GM12878 (cell line): ENCODE measurements around the gene GRK2. TPM values are rescaled to one million over a fixed set of nuclear protein-coding genes. Genes with fewer than 3 reads are reported as not detected.
A peak's percentile ranks its signal among the peaks of the same experiment; 100 is the strongest.

ENCODE experiments used
- ATAC-seq: fragments of 200-7000 bp; cut with Tn5 transposase; 3 replicates; pipeline ENCODE4 v1.9.1; 2020; ENCODE audit warnings: mild to moderate bottlenecking, moderate library complexity
- BruUV-seq: library from RNA; stranded (reverse); fragments of 400-500 nt; replicated peaks from 2 replicates; lab custom pipeline; 2021; lab: Mats Ljungman, UMichigan
- CTCF ChIA-PET: fragments of 300-600 bp; sonication (Branson Sonifier 250); formaldehyde crosslinking; extraction: SDS; loops from one replicate; lab custom pipeline; 2021; ENCODE audit warnings: inconsistent platforms; lab: Yijun Ruan, JAX
- POLR2A ChIA-PET: fragments of 350-600 bp; formaldehyde crosslinking; extraction: SDS; loops from one replicate; lab custom pipeline; 2021; ENCODE audit warnings: inconsistent platforms; lab: Charles Lee
- RAD21 ChIA-PET: fragments of 300-600 bp; sonication (Branson Sonifier 250); formaldehyde crosslinking; loops from one replicate; lab custom pipeline; 2023; ENCODE audit warnings: antibody characterized with exemption; ENCODE audit not compliant: unreplicated experiment; lab: Charles Lee
- SMC1A ChIA-PET: fragments of 300-600 bp; sonication (Branson Sonifier 250); formaldehyde crosslinking; loops from one replicate; lab custom pipeline; 2023; ENCODE audit not compliant: unreplicated experiment, uncharacterized antibody; lab: Charles Lee
- DNase-seq: peaks from one replicate; pipeline ENCODE4 v3.0.0-alpha.2; 2011; ENCODE audit warnings: low read depth, low spot score
- FAIRE-seq: peaks from 3 replicates; lab custom pipeline; 2011; peaks lifted over from hg19 to GRCh38; lab: Jason Lieb, UNC
- H2AFZ ChIP-seq: 2 replicates; pipeline ENCODE4 v1.6.0; 2011; ENCODE audit warnings: low read depth, low read length, control low read depth; ENCODE audit not compliant: control insufficient read depth
- H3K27ac ChIP-seq: 2 replicates; pipeline ENCODE4 v1.5.1; 2011; ENCODE audit warnings: control low read depth; ENCODE audit not compliant: control insufficient read depth, insufficient read depth
- H3K27me3 ChIP-seq, 2 experiments: replicated peaks in 1 of 2; 2 replicates each; pipeline versions ENCODE4 v1.6.0 to v1.6.1; 2011; ENCODE audit warnings: low read length in 1 of 2; ENCODE audit not compliant: control insufficient read depth in 2 of 2, insufficient read depth in 2 of 2
- H3K36me3 ChIP-seq, 2 experiments: 2 replicates each; pipeline ENCODE4 v1.5.1; 2011; ENCODE audit warnings: low read length in 1 of 2; ENCODE audit not compliant: control insufficient read depth in 2 of 2, insufficient read depth in 2 of 2
- H3K4me1 ChIP-seq: 2 replicates; pipeline ENCODE4 v1.6.1; 2011; ENCODE audit warnings: mild to moderate bottlenecking, low read length, moderate library complexity, mixed read lengths; ENCODE audit not compliant: control insufficient read depth, insufficient read depth
- H3K4me2 ChIP-seq: 2 replicates; pipeline ENCODE4 v1.6.0; 2011; ENCODE audit warnings: control low read depth; ENCODE audit not compliant: control insufficient read depth, insufficient read depth
- H3K4me3 ChIP-seq: fragments of 200-600 bp; sonication (generic); 2 replicates; pipeline ENCODE4 v1.5.1; 2016
- H3K79me2 ChIP-seq: 2 replicates; pipeline ENCODE4 v1.6.0; 2011; ENCODE audit warnings: low read length; ENCODE audit not compliant: control insufficient read depth, insufficient read depth
- H3K9ac ChIP-seq: 2 replicates; pipeline ENCODE4 v1.8.0; 2011; ENCODE audit warnings: low read length, control low read depth, mixed read lengths; ENCODE audit not compliant: control insufficient read depth, insufficient read depth
- H3K9me3 ChIP-seq: replicated peaks from 3 replicates; pipeline ENCODE4 v1.5.1; 2011; ENCODE audit warnings: mild to moderate bottlenecking, low read length; ENCODE audit not compliant: control insufficient read depth, insufficient read depth
- H4K20me1 ChIP-seq: 2 replicates; pipeline ENCODE4 v1.6.0; 2011; ENCODE audit not compliant: control insufficient read depth, insufficient read depth
- ATF7 ChIP-seq: fragments of 450-650 bp; IDR thresholded peaks from 2 replicates; pipeline ENCODE4 v1.6.1; 2016; ENCODE audit warnings: low read depth, mild to moderate bottlenecking
- BHLHE40 ChIP-seq, 2 experiments: fragments of 450-650 bp in 1 of 2; IDR thresholded peaks; 2 replicates each; pipeline ENCODE4 v1.6.1; 2011 to 2017; ENCODE audit warnings: low read depth in 2 of 2, borderline replicate concordance in 1 of 2, improper control_type of control experiment in 1 of 2, low read length in 1 of 2, mild to moderate bottlenecking in 1 of 2
- CEBPB ChIP-seq, 2 experiments: fragments of 150-350 bp in 1 of 2; IDR thresholded peaks; 2 replicates each; pipeline ENCODE4 v1.6.1; 2012 to 2014; ENCODE audit warnings: low read depth in 2 of 2, low read length in 2 of 2, borderline replicate concordance in 1 of 2, inconsistent platforms in 1 of 2
- CHD1 ChIP-seq: IDR thresholded peaks from 2 replicates; pipeline ENCODE4 v1.6.1; 2012; ENCODE audit warnings: low read depth, low read length, improper control_type of control experiment
- IRF4 ChIP-seq: IDR thresholded peaks from 2 replicates; pipeline ENCODE4 v1.6.1; 2011; ENCODE audit warnings: low read depth, low read length
- IRF5 ChIP-seq: fragments of 450-650 bp; IDR thresholded peaks from 2 replicates; pipeline ENCODE4 v1.6.1; 2017; ENCODE audit warnings: borderline replicate concordance
- JUNB ChIP-seq: IDR thresholded peaks from 2 replicates; pipeline ENCODE4 v1.6.1; 2016; ENCODE audit warnings: antibody characterized with exemption, mild to moderate bottlenecking
- NFXL1 ChIP-seq: fragments of 450-650 bp; IDR thresholded peaks from 2 replicates; pipeline ENCODE4 v1.6.1; 2017; ENCODE audit warnings: antibody characterized with exemption, mild to moderate bottlenecking, borderline replicate concordance
- NFYA ChIP-seq: IDR thresholded peaks from 2 replicates; pipeline ENCODE4 v1.6.1; 2011; ENCODE audit warnings: low read depth, mild to moderate bottlenecking, low read length, improper control_type of control experiment, borderline replicate concordance
- NFYB ChIP-seq: IDR thresholded peaks from 2 replicates; pipeline ENCODE4 v1.6.1; 2011; ENCODE audit warnings: low read depth, mild to moderate bottlenecking, low read length, improper control_type of control experiment, moderate library complexity; ENCODE audit not compliant: insufficient read depth
- POLR2AphosphoS5 ChIP-seq: IDR thresholded peaks from 2 replicates; pipeline ENCODE4 v1.6.1; 2011; ENCODE audit warnings: mild to moderate bottlenecking, low read length, inconsistent platforms
- RAD21 ChIP-seq: IDR thresholded peaks from 2 replicates; pipeline ENCODE4 v1.6.1; 2011; ENCODE audit warnings: mild to moderate bottlenecking, low read depth, low read length, moderate library complexity; ENCODE audit not compliant: insufficient read depth
- RELA ChIP-seq: fragments of 450-650 bp; IDR thresholded peaks from 2 replicates; pipeline ENCODE4 v1.8.0; 2014; ENCODE audit warnings: borderline replicate concordance; ENCODE audit not compliant: partially characterized antibody
- WGBS: methylation state at CpG from one replicate; pipeline ENCODE4 v1.1.6; 2016; ENCODE audit warnings: low lambda C conversion rate; ENCODE audit not compliant: insufficient replicate concordance, insufficient coverage; ENCODE audit errors: missing lambda C conversion rate; 5-methylcytosine and 5-hydroxymethylcytosine counted together
- in situ Hi-C: fragments of 300-500 bp; cut with MboI; formaldehyde crosslinking; loops from 9 replicates; pipeline ENCODE4 v1.14.3; 2018; ENCODE audit warnings: mixed read lengths
- intact Hi-C: fragments of 100-400 bp; cut with micrococcal nuclease; formaldehyde crosslinking; loops from one replicate; pipeline ENCODE4 v1.14.2; 2022; ENCODE audit not compliant: unreplicated experiment
- polyA plus RNA-seq, 11 experiments: library from polyadenylated mRNA; depleted of rRNA in 4 of 11; unstranded in 6 of 11; stranded (reverse) in 5 of 11; fragments of >200 nt; fragmentation: Nextera tagmentation in 4 of 11; fragmentation: Illumina TruSeq in 1 of 11; extraction: Ambion mirVana in 4 of 11; extraction: Trizol in 1 of 11; gene quantifications; 1 replicate in 1 of 11; 2 replicates in 10 of 11; pipeline versions ENCODE4 v1.2.1 to v1.2.3, GENCODE V29; 2011 to 2016; ENCODE audit warnings: inconsistent platforms in 2 of 11, missing spikeins in 2 of 11, low read depth in 1 of 11
- total RNA-seq, 4 experiments: library from RNA; depleted of rRNA in 3 of 4; stranded (reverse); fragments of >200 nt in 3 of 4; fragmentation: Illumina TruSeq in 1 of 4; extraction: Trizol in 1 of 4; gene quantifications; 2 replicates each; pipeline versions ENCODE4 v1.2.1 to v1.2.3, GENCODE V29; 2013 to 2021
- TF ChIP-seq, protein P1 (sequence below): fragments of 450-650 bp; IDR thresholded peaks from 2 replicates; pipeline ENCODE4 v1.6.1; 2018; ENCODE audit warnings: mild to moderate bottlenecking, low read depth, moderate library complexity; ENCODE audit not compliant: partially characterized antibody
- TF ChIP-seq, protein P2 (sequence below): fragments of 450-650 bp; IDR thresholded peaks from 2 replicates; pipeline ENCODE4 v1.6.1; 2016; ENCODE audit warnings: mild to moderate bottlenecking
- TF ChIP-seq, protein P3 (sequence below): IDR thresholded peaks from 2 replicates; pipeline ENCODE4 v1.6.1; 2011; ENCODE audit warnings: low read depth, mild to moderate bottlenecking, low read length, moderate library complexity, borderline replicate concordance; ENCODE audit errors: extremely low read depth

Gene GRK2
- total and polyA plus RNA-seq, 10 of the 15 experiments (the other 5 are each of a cell fraction or from before 2014, with no cell fraction given): 1.0 to 160 (median 66.1) TPM

- ChIA-PET POLR2A (interaction anchor here (0.5 to 2.6 kb wide), 11 partner anchors 25 to 204 kb away, joined by 3 to 25 read pairs (median 4); partner anchors contain the start of genes ANKRD13D, GRK2 and POLD4), CTCF (interaction anchor here (0.6 to 12.1 kb wide), 42 partner anchors 9 to 465 kb away, joined by 3 to 151 read pairs (median 4); partner anchors contain the start of genes ANKRD13D, GRK2, POLD4 and PPP1CA), RAD21 (interaction anchor here (0.6 to 7.8 kb wide), 30 partner anchors 9 to 956 kb away, joined by 3 to 75 read pairs (median 5); partner anchors contain the start of genes ANKRD13D, GRK2, KDM2A and POLD4), SMC1A (interaction anchor here (0.7 to 7.6 kb wide), 28 partner anchors 9 to 266 kb away, joined by 3 to 82 read pairs (median 5); partner anchors contain the start of genes CLCF1, GRK2 and POLD4)
- Histone ChIP-seq H3K27ac (peak overlapping the region; percentile 85), H2AFZ (peak overlapping the region; percentile 92), H3K4me1 (peaks cover 3% of the 10 kb centered on the region), H3K79me2 (no peaks in the 10 kb centered on the region), H3K4me3 (peak overlapping the region; percentile 80), H3K9ac (peak overlapping the region; percentile 83), H3K36me3 (no peaks in the 10 kb centered on the region), H3K9me3 (no peaks in the 10 kb centered on the region), H3K27me3 (no peaks in the 10 kb centered on the region), H3K4me2 (peak overlapping the region; percentile 95), H4K20me1 (no peaks in the 10 kb centered on the region)
- TSS peak; percentile 84 for BruUV-seq
- peak; percentile 94 for FAIRE-seq
- peak; percentile 92 for DNase-seq
- ATAC-seq: peak; percentile 88
- intact Hi-C loops (loop anchor here (1.0 to 2.0 kb wide), 5 partner anchors 29 to 236 kb away; no protein-coding TSS in a partner anchor), in situ Hi-C loops (loop anchor here (5.0 kb wide), 1 partner anchor 55 kb away; no protein-coding TSS in a partner anchor)
- under 1% methylated on average over 55 of the region's 55 CpGs for WGBS
- TF ChIP-seq BHLHE40 (IDR thresholded peaks at IDR 0.05; ENCODE audit: borderline replicate concordance in 1 of 2, low read depth in 2 of 2, low read length in 1 of 2) (peak in 1 of 2 experiments; percentile 45; a peak in 1 of 4 replicates), RAD21 (peak; percentile 88), NFYA (no peak), RELA (no peak), CEBPB (IDR thresholded peaks at IDR 0.05; ENCODE audit: borderline replicate concordance in 1 of 2, low read depth in 2 of 2, low read length in 2 of 2) (no peak), IRF5 (peak; percentile 67), JUNB (no peak), IRF4 (no peak), CHD1 (no peak), NFXL1 (no peak), ATF7 (no peak; the same call in 1 of the 2 replicates), POLR2AphosphoS5 (0 out of 2 replicates have a peak, but pooled peaks have one; percentile 29), NFYB (no peak)
- TF ChIP-seq, protein P1, sequence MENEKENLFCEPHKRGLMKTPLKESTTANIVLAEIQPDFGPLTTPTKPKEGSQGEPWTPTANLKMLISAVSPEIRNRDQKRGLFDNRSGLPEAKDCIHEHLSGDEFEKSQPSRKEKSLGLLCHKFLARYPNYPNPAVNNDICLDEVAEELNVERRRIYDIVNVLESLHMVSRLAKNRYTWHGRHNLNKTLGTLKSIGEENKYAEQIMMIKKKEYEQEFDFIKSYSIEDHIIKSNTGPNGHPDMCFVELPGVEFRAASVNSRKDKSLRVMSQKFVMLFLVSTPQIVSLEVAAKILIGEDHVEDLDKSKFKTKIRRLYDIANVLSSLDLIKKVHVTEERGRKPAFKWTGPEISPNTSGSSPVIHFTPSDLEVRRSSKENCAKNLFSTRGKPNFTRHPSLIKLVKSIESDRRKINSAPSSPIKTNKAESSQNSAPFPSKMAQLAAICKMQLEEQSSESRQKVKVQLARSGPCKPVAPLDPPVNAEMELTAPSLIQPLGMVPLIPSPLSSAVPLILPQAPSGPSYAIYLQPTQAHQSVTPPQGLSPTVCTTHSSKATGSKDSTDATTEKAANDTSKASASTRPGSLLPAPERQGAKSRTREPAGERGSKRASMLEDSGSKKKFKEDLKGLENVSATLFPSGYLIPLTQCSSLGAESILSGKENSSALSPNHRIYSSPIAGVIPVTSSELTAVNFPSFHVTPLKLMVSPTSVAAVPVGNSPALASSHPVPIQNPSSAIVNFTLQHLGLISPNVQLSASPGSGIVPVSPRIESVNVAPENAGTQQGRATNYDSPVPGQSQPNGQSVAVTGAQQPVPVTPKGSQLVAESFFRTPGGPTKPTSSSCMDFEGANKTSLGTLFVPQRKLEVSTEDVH: no peak
- TF ChIP-seq, protein P2, sequence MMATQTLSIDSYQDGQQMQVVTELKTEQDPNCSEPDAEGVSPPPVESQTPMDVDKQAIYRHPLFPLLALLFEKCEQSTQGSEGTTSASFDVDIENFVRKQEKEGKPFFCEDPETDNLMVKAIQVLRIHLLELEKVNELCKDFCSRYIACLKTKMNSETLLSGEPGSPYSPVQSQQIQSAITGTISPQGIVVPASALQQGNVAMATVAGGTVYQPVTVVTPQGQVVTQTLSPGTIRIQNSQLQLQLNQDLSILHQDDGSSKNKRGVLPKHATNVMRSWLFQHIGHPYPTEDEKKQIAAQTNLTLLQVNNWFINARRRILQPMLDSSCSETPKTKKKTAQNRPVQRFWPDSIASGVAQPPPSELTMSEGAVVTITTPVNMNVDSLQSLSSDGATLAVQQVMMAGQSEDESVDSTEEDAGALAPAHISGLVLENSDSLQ: no peak
- TF ChIP-seq, protein P3, sequence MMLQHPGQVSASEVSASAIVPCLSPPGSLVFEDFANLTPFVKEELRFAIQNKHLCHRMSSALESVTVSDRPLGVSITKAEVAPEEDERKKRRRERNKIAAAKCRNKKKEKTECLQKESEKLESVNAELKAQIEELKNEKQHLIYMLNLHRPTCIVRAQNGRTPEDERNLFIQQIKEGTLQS: peak; percentile 81; the same call in 1 of the 2 replicates
Measured at GRCh38 chr11:67317205-67317887, 51.1 kb downstream of the GRK2 start.
